ENCODE data around the gene ASXL1.

DNA sequence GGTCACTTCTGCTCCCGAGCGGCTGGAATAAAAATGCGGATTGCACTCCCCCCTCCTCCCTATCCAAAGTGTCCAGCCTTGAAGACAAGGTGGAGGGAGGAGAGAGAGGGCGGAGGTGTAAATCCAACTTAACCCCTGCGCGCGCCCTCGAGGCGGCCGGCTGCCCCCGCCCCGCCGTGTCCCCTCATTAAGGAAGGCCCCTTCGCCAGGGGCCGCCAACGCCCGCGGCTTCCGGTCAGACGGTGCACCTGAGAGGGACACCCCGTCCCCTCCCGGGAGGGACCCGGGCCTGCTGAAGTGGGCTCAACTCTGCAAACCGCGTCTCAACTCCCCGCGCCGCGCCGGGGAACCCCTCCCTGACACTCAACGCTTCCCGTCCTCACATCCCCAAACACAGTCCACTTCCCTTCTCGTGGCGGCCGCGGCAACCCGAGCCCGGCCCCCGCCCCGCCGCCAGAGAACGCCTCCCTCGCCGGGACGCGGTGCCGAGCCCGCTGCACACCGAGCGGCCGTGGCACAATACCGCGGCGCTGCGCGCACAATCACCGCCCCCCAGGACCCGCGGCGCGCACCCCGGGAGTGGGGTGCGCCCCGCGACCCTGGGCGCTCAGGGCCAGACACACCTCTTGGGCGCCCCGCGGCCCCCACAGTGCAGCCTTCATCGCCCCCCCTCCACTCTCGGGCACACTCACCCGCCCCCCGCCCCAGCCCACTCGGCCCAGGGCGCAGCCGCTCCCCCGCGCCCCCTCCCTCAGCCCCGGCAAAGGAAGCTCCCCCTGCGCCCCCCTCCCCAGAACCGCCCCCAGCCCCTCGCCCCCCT lies 124.5 kb downstream of the ASXL1 start:
- TF ChIP-seq POLR2AphosphoS5 (IDR thresholded peaks at IDR 0.05) = peak; percentile 57 to 78 (median 66)
- TF ChIP-seq, protein P1, sequence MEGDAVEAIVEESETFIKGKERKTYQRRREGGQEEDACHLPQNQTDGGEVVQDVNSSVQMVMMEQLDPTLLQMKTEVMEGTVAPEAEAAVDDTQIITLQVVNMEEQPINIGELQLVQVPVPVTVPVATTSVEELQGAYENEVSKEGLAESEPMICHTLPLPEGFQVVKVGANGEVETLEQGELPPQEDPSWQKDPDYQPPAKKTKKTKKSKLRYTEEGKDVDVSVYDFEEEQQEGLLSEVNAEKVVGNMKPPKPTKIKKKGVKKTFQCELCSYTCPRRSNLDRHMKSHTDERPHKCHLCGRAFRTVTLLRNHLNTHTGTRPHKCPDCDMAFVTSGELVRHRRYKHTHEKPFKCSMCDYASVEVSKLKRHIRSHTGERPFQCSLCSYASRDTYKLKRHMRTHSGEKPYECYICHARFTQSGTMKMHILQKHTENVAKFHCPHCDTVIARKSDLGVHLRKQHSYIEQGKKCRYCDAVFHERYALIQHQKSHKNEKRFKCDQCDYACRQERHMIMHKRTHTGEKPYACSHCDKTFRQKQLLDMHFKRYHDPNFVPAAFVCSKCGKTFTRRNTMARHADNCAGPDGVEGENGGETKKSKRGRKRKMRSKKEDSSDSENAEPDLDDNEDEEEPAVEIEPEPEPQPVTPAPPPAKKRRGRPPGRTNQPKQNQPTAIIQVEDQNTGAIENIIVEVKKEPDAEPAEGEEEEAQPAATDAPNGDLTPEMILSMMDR (IDR thresholded peaks at IDR 0.05 in 8 of 11, conservative IDR thresholded peaks at IDR 0.05 in 3 of 11) = no peak
